HCT116 (cell line): ENCODE results near the gene MGST3.

Source experiments
- CTCF ChIP-seq, 3 experiments: fragments of 200-600 bp in 1 of 3; sonication (generic) in 1 of 3; IDR thresholded peaks in 2 of 3; conservative IDR thresholded peaks in 1 of 3; 2 replicates each; pipeline ENCODE4 v1.5.1; 2012 to 2017; ENCODE audit warnings: low read depth in 2 of 3, low read length in 2 of 3, antibody characterized with exemption in 1 of 3, borderline replicate concordance in 1 of 3, control low read depth in 1 of 3, mild to moderate bottlenecking in 1 of 3, mixed read lengths in 1 of 3, mixed run types in 1 of 3, moderate library complexity in 1 of 3; ENCODE audit not compliant: insufficient read depth in 1 of 3
- EZH2 ChIP-seq: fragments of 200-600 bp; sonication (generic); IDR thresholded peaks from 2 replicates; pipeline ENCODE4 v1.6.1; 2017; ENCODE audit warnings: antibody characterized with exemption, mixed run types
- EZH2phosphoT487 ChIP-seq: fragments of 200-600 bp; IDR thresholded peaks from 2 replicates; pipeline ENCODE4 v1.6.1; 2018; ENCODE audit warnings: antibody characterized with exemption, borderline replicate concordance
- FOSL1 ChIP-seq: IDR thresholded peaks from 2 replicates; pipeline ENCODE4 v1.6.1; 2012; ENCODE audit warnings: low read depth
- MAX ChIP-seq: IDR thresholded peaks from 2 replicates; pipeline ENCODE4 v1.6.1; 2012
- POLR2A ChIP-seq: IDR thresholded peaks from 2 replicates; pipeline ENCODE4 v1.7.0; 2011; ENCODE audit warnings: borderline replicate concordance; ENCODE audit not compliant: insufficient read depth, insufficient read length; ENCODE audit errors: extremely low read depth
- POLR2AphosphoS5 ChIP-seq: IDR thresholded peaks from 2 replicates; pipeline ENCODE4 v1.6.1; 2011; ENCODE audit warnings: mild to moderate bottlenecking, low read depth, low read length, moderate library complexity
- RAD21 ChIP-seq: IDR thresholded peaks from 2 replicates; pipeline ENCODE4 v1.6.1; 2012; ENCODE audit warnings: low read depth, mild to moderate bottlenecking
- REST ChIP-seq: IDR thresholded peaks from 2 replicates; pipeline ENCODE4 v1.6.1; 2012; ENCODE audit warnings: low read depth
- SRF ChIP-seq: IDR thresholded peaks from 2 replicates; pipeline ENCODE4 v1.6.1; 2012; ENCODE audit warnings: low read depth
- ZFX ChIP-seq: fragments of 450-650 bp; IDR thresholded peaks from 2 replicates; pipeline ENCODE4 v1.6.1; 2017
- ZNF274 ChIP-seq: fragments of 200-500 bp; sonication (Bioruptor generic); IDR thresholded peaks from 2 replicates; pipeline ENCODE4 v1.6.1; 2014; ENCODE audit warnings: mild to moderate bottlenecking, low read depth, low read length, inconsistent platforms

- no peak for TF ChIP-seq CTCF (IDR thresholded peaks at IDR 0.05 in 2 of 3, conservative IDR thresholded peaks at IDR 0.05 in 1 of 3; ENCODE audit: borderline replicate concordance in 1 of 3, insufficient read depth in 1 of 3, low read depth in 2 of 3, low read length in 2 of 3)
- TF ChIP-seq POLR2AphosphoS5: no peak
- no peak for TF ChIP-seq RAD21
- TF ChIP-seq POLR2A: no peak
- TF ChIP-seq REST: no peak
- no peak for TF ChIP-seq EZH2
- TF ChIP-seq ZNF274: no peak
- TF ChIP-seq SRF: no peak
- no peak for TF ChIP-seq MAX
- no peak for TF ChIP-seq EZH2phosphoT487
- no peak for TF ChIP-seq FOSL1
- no peak for TF ChIP-seq ZFX
These were observed 20.2 kb upstream of the MGST3 start for GRCh38 chr1:165610866-165611265.
